NCI-H2227 treated with DMSO at 0.1 percent for 48 hours (cell line): ENCODE results near the gene UBE2E2.
A peak's percentile ranks its signal among the peaks of the same experiment; 100 is the strongest.

Experiments used
- DNase-seq: peaks from one replicate; lab custom pipeline; 2025; lab: John Stamatoyannopoulos, UW

Gene UBE2E2

DNA sequence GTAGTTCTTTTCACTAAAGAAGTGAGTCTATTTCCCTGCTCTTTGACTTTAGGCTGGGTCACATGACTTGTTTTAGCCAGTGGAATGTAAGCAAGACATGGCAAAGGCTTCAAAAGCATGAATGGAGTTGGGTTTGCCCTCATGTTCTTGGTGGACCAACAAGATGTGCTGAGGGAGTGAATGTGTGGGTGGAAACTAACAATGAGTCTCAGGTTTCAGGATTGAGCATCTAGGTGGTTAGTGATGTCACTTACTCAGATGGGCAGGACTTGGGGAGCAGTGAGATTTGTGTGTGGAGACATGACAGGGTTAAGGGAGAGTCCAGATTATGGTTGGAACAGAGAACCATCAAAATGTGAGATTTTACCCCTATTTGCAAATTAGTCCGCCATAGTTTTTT lies 421.2 kb downstream of the UBE2E2 start:
- no peak for DNase-seq

DNA sequence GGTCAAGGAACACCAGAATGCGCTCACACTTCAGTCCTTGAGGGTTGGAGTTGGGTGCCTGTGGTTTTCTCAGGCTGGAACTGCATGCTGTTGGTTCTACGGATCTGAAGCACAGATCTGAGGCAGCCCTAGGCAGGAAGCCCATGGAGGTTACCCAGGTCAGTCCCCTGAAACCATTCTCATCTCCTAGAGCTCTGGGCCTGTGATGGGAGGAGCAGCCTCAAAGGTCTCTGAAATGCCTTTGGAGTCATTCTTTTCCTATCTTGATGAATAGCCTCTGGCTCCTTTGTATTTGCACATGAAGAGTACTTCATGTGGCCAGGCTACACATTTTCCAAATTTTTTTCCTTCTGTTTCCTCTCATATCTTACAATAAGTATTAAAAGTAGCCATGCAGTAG lies 423.3 kb downstream of the UBE2E2 start:
- no peak for DNase-seq

- peak; percentile 13 for DNase-seq
These were observed 426.2 kb downstream of the UBE2E2 start for GRCh38 chr3:23629181-23629894.

GRCh38 chr3:23633261-23633960 lies 430.3 kb downstream of the UBE2E2 start:
- no peak for DNase-seq

DNA sequence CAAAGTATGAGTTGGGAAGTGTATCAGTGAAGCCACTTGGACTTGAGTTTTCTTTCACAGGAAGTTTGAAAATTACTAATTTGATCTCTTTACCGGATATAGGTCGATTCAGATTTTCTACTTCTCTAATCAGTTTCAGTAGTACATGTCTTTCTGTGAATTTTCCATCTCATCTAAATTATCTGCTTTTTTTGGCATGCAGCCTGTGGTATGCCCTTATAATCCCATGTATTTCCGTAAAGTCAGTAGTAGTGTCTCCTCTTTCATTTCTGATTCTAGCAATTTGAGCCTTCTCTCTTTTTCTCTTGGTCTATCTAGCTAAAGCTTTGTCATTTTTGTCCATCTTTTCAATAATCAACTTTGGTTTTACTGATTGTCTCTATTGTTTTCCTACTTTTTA lies 434.2 kb downstream of the UBE2E2 start:
- no peak for DNase-seq

- no peak for DNase-seq
These were observed 437.5 kb downstream of the UBE2E2 start for GRCh38 chr3:23640471-23641146.
